ENCODE results near the gene SEMA7A. TPM values are rescaled to one million over a fixed set of nuclear protein-coding genes. Genes with fewer than 3 reads are reported as not detected.

The SEMA7A gene
- total RNA-seq, 1 donor from 2014 or later = 21.6 TPM

Small RNA genes lying within 50 kb of the gene (small RNA-seq; reads per million reads assigned to genes)
- not detected for gene MIR6881

Other genes with a start within 250 kb of the SEMA7A start
- gene STRA6, start 231.2 kb downstream of the SEMA7A start, total RNA-seq = 3.7 TPM
- gene CCDC33, start 197.6 kb downstream of the SEMA7A start, total RNA-seq = 0.41 TPM
- not detected for gene CYP11A1, start 66.3 kb downstream of the SEMA7A start, total RNA-seq
- 28.9 TPM for gene UBL7, start 27.2 kb upstream of the SEMA7A start, total RNA-seq
- 3.7 TPM for gene ARID3B, start 107.3 kb upstream of the SEMA7A start, total RNA-seq
- gene CLK3, start 181.9 kb upstream of the SEMA7A start, total RNA-seq = 26.5 TPM